HG02678 (cell line): ENCODE data around the gene FAM168A.
A peak's percentile ranks its signal among the peaks of the same experiment; 100 is the strongest.

Source experiments
- ATAC-seq: cut with Tn5 transposase; IDR thresholded peaks from one replicate; pipeline ENCODE4 v1.9.1; 2021; ENCODE audit warnings: mild to moderate bottlenecking, moderate library complexity; ENCODE audit not compliant: unreplicated experiment

The FAM168A gene

DNA sequence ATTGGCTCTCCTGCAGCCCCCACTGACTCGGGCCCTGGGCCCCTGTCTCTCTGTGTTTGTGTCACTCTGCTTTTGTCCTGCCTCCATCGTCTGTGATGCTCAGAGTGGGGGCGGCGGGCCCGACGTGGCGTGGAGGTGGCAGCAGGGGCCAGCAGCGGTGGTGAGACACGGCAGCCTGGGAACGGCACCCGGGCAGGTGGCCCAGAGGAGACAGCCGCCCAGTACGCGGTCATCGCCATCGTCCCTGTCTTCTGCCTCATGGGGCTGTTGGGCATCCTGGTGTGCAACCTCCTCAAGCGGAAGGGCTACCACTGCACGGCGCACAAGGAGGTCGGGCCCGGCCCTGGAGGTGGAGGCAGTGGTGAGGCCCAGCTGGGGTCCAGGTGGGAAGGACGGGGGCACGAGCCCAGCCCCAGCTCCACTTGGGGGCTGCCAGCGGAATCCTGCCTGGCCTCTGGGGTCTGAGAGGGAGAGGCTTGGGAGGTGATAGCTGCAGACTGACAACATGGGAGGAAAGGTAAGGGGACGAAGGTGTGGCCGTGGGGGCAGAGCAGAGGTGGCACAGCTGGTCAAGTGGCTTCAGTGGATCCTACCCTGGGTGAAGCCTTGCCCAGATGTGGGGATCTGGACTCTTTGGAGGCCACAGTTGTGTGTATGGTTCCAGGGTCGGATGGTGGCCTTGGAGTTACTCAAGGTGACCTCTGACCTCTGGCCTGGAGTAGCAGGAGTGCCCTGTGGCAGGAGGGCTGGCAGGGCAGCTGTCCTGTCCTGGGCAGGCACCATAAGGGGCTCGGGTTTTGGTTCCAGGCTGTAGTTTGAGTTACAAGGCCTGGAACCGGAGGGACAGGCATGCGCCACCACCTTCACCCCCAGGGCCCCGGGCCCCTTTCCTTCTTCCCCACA is 205.6 kb downstream of the FAM168A start:
- no peak for ATAC-seq

DNA sequence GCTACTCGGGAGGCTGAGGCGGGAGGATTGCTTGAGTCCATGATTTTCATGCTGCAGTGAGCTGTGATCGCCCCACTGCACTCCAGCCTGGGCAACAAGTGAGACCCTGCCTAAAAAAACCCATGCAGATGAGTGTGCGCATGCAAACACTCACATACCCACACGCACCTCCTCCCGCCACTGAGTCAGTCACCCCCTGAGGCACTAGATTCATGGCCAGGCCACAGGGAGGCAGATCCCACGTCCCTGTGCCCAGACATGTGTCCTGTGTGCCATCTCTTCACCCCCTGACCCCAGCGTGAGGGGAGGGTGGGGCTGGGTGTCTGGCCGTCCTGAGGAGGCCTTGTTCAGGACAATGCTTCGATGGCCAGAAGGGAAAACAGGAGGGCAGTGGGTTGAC is 206.2 kb downstream of the FAM168A start:
- ATAC-seq: no peak

DNA sequence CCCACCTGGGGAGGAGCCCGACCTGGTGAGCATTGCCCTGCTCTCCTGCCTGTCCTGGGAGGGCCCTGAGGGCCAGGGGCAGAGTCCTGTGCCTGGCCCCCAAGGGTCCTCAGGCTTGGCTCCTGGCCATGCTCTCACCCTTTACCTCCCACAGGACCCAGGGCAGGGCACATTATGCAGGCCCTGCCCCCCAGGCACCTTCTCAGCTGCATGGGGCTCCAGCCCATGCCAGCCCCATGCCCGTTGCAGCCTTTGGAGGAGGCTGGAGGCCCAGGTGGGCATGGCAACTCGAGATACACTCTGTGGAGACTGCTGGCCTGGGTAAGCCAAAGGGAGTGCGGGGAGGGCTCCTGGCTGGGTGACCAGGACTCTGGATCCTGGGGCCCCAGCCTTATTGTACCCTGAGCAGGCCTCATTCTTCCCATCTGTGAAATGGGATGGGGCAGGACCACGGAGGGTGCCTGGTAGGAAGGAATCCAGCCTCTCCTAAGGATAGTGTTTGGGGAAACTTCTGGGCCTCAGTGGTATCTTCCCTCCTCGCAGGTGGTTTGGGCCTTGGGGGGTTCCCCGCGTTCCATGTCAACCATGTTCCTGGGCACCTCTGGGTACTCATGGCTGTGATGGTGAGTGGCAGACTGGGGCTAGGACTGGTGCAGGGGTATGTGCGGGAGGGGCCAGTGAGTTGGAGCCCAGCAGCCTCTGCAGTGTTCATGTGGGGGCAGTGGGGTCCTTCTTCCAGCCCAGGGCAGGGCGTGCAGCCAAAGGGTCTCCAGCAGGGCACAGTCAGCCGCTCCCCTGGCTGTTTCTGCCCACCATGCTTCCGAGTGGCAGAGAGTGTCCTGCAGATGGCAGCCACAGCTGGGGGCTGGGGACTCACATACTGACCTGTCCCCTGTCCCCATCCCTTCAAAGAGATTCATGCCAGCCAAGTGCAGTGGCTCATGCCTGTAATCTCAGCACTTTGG is 207.0 kb downstream of the FAM168A start:
- ATAC-seq: no peak

DNA sequence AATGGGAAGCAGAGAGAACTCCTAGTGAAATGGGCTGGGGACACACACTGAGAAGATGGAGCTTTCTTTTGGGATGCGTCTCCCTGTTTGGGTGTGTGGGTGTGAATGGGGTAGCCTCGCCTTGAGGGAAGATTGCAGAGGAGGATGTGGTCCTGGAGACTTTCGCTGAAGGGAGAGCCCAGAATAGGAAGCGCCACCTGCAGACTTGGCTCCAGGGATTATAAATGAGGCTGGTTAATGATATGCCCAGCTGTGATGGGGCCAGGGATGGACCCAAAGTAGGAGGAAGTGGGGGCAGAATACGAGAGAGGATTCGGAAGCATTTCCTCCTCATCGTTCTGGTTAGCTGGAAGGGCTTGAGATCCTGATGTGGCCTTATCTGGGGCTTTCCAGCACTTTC is 208.0 kb downstream of the FAM168A start:
- no peak for ATAC-seq

DNA sequence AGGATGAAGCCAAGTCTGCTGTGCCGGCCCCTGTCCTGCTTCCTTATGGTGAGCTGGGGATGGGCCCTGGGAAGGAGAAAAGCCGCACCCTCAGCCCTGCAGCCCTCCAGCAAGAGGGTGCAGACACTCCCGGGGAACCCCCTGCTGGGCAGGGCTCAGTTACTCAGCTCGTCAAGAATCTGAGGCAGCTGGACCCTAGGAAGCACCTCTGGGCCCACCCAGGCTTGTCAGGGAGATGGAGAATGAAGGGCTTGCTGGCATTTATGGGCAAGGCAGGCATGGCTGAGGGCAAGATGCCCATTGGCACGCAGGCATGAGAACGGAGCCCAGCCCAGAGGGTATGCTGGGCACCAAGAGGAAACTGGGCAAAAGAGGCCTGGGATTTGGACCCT is 208.8 kb downstream of the FAM168A start:
- no peak for ATAC-seq

DNA sequence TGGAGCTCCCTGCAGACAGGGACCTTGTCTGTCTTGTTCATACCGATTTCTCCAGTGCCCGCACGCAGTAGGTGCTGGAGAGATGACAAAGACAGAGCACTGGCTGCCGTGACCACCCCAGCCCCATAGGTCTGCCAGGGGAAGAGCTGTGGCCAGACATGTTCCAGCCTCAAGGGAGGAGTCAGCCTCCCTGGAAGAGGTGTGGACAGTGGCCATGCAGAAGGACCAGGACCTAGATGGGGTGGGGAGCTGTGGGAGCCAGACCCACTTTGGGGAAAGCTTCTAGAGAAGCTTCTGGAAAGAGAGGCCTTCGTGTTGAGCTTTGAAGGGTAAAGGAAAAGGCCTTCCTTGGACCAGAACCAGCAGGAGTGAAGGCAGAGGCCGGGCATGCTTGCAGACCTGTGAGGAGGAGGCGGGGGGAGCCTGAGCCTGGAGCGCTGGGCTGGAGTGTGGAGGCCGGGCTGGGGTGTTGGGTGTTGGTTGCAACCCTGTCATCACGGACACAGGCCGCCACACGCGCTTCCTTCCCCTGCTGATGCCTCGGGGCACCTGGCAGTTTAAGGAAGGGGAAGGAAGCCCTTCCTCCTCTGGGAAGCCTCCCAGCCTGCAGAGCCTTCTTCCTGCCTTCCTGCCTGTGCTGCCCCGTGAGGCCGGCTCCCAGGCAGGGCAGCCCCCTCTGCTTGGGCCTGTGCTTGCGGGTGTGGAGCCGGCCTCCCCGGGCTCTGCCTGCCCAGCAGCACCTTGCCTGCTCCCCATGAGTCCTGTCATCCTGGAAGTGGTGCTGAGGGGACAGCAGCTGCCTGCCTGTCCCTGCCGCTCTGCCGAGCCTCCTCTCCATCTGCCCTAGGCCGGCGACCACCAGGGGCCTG is 209.4 kb downstream of the FAM168A start:
- no peak for ATAC-seq

DNA sequence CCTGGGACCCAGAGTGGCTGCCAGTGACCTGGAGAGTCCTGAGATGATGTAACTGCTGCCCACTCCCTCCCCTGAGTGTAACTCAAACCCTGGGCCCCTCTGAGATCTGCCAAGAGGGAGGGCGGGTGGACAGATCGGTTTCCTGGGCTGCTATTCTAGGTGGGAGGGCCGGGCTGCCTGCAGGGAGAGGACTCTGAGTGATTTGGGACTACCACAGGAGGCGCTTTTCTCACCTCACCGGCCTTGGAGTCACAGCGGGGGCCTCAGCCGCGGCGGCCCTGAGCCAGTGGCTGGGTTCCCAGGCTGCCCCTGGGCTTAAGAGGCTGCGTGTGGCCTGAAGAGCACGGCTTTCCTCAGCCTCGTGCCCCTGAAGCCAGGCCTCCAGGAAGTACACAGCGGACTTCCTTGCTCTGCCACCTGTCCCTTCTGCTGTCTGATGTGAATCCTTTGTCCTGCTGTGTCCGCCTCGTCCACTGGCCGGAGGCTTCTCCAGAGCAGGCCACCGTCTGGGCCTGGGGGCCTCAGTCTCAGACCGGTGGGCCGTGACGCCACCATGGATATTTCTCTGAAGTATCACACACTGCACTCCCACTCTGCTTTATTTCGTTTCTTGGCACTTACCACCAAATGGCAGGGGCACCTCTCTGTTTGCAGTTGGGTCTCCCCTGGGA is 210.2 kb downstream of the FAM168A start:
- ATAC-seq: no peak

DNA sequence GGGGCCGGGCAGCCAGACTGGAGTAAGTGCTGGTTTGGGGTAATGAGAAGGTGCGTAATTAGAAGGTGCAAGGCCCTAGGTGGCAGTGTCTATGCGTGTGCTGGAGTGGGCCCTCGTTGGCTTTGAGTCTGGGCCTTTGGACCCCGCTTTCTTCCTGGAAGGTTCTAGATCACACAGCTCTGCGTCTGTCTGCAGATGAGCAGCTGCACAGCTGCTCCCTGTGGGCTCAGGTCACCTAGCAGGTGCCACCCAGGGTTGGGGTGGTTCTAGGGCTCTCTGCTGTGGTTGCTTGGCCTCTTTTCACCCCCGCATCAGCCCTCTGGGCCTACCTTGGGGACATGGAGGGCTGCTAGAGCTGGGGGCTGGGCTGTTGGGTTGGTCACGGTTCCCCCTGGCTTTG is 211.4 kb downstream of the FAM168A start:
- no peak for ATAC-seq

DNA sequence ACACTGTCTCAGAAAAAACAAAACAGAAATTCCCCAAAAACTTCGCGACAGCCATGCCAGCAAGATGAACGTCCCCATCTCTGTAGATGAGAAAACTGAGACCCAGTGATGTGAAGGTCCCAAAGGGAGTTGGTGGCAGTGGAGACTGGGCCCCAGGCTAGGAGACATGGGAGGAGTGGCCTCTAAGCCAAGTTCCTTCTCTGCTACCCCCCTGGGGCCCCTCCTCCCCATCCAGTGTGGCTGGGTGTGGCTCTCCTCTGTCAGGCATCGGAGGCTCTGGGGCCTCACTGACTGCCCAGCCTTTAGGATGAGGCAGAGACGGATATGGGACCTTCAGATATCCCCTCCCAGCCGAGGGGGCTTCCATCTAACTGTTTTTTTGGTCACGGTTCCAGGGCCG is 211.9 kb downstream of the FAM168A start:
- no peak for ATAC-seq

DNA sequence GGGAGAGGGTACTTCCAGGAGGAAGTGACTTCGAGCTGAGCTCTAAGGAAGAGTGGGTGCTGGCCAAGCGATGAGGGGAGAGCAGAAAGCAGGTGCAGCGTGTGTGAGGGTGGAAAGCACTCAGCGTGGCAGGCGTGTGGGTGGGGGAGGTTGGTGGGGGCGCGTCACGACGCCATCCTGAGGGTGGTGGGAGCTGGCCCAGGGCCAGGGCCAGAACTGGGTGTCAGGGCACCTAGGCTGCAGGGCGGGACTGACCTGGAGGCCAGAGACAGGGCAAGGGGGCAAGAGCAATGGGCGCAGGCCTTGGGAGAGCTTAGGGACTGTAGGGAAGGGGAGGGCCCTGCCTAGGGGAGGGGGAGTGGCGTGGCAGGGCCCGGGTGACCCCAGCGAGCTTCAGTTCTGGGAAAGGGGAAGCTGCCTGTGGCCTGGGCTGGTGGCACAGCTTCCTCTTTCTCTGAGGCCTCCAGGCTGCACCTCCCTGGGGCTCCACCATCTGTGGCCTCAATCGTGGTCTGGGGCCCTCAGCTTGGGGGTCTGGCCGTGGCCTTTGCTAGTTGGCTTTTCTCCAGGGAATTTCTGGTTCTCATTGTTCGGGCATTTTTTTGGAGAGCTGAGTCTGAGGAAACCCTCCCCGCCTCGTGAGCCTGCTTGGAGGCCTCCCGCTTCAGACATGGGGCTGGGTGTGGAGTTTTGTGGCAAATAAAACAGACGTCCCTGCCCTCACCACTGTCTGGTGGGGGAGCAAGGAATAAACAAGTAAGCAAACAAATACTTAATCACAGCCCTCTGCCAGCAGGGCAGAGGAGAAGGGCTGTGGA is 212.8 kb downstream of the FAM168A start:
- ATAC-seq: peak; percentile 64

DNA sequence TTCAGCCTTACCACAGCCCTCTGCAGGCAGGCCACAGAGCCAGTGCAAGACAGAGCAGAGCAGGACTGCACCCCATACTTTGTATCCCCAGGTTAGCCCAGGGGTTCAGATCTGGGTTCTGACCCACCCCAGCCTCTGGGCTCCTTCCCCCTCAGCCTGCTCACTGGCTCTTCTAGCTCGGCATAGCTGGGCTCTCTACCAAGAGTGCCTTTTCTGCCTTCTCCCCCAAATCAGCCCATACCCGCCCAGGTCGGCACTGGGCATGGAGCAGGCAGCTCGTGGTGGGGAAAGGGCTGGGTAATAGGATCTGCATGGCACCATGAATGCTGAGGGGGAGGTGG is 213.4 kb downstream of the FAM168A start:
- ATAC-seq: no peak

DNA sequence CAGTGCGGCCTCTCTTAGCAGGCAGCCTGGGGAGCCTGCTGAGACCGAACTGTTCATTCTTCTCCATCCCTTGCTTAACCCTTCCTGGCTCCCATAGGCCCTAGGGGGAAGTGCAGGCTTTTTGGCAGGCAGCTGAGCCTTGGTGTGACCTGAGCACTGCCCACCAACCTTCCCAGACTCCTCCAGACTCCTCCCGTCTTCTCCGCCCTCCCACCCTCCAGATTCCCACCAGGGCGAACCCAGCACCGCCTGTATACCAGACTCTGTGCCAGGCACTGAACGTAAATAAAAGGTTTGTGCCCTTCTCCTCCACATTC is 213.8 kb downstream of the FAM168A start:
- ATAC-seq: no peak

DNA sequence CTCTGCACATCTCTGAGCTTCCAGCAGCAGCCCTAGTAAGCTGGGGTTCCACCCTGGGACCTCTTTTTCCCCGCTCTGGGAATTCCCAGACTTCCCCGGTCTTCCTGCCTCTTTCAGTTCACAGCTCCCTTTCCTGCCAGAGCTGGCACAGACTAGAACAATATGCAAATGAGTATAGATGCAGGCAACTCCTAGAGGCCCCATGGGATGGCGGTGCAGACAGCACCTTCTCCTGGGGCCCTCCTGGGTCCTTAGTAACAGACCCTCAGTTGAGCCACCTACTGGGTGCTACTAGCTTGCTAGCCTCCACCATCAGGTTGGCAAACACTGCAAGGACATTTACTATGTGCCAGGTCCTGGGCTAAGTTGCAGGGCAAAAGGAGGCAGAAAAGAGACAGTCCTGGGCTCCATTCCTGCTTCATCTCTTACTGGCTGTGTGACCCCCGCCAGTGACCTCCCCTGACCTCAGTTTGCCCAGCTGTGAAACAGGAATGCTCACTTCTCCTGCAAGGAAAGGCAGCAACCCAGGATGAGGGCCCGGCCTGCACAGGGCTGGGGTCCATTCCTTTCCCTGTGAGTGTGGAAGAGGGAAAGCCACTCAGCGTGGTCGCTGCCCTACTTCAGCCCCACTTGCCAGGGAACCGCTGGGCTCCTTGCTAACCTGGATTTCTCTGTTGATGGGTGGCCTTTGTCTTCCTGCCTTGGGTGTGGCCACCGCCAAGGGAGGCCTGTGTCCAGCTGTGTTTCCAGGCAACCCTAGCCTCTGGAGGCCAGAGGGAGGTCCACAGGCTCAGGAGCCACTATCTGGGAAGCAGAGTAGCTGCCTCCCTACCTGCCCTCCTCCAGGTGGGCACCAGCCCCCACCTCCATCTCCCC is 214.4 kb downstream of the FAM168A start:
- ATAC-seq: no peak

DNA sequence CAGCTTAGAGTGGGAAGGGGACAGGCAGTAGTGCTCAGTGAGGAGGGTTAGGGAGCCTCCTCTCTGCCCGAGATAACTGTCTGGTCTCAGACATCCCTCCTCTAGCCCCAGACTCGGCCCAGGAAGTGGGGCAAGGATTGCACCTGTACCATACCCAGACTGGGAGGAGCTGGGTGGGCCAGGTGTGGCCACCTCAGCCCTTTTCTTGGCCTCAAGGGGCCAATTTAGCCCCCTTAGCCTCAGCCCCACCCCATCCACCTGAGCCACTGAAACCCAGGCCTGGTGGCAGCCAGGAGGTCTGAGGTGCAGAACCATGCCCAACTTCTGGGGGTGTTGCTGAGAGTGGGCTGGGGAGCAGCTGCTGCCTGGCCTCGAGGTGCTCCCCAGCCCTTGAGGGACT is 215.2 kb downstream of the FAM168A start:
- ATAC-seq: no peak

DNA sequence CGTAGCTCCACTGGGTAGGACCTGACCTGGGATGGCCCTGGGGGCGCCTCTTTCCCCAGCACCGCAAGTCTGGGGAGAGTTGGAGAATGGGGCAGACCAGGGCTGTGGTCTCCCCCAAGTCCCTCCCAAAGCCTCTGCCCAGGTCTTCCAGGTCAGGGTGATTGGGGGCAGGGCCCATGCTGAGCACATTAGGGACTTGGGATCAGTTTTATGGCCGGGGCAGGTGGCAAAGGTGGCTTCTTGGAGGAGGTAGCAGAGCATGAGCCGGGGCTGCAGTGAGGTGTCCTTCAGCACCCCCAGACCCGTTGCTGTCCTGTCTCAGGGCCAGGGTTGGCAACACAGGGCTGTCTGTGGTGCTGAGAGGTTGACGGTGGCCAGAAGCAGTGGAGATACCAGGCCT is 215.7 kb downstream of the FAM168A start:
- ATAC-seq: no peak

DNA sequence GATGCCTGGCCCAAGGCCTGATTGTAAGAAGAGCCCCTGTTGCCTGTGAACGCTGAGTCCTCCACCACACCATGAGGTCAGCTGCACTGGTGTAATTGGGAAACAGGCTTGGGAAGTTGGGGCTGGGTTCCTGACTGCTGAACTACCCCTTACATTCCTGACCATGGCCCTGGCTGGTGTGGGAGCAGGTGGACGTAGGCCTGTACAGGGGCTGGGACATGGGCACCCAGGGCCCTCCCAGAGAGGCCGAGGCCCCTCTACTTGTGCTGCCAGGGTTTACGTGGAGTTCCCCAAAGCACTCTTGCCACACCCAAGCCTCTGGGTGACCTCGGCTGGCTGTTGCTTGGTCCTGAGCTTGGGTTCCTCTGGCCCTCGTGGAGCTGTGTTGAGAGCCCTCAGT is 216.3 kb downstream of the FAM168A start:
- no peak for ATAC-seq

DNA sequence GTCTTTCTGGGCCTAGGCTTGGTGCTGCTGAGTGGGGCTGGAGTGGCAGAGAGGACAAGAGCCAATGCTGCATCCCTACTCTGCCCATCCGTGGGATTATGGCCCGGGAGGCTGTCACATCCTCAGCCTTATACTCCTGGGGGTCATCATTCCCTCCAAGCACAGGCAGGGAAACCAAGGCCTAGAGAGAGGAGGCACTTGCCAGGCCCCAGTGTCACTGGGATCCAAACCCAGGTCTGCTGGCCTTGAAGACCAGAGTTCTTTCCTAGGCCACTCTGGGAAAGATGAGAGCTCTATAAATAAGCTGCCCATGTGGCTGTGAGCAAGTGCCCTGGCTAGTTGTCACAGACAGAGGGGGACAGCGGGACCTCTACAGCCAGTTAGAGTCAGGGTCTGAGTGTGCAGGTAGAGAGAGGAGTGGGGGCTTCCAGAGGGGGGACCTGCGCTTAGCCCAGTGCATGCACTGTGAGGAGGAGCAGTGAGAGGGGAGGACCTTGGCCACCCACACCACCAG is 217.0 kb downstream of the FAM168A start:
- ATAC-seq: no peak

DNA sequence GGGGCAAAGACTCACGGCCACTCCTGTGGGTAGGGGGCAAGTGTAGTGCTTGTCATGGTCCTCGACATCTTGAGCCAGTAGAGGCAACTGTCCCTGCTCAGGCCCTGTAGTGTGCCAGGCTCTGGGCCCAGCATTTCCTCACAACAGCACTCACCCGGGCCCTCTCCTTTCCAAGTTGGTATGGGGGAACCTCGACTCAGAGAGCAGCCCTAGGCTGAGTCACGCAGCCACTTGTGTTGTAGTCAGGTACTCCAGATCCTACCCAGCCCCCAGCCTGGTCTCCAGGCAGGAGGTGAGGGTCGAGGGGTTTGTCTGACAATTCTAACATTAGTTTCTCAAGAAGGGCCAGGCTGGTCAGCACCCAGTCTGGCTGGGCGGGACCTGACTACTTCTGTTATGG is 217.6 kb downstream of the FAM168A start:
- ATAC-seq: no peak
